RKO (cell line): ENCODE data around the gene TK2.
"Not testable (repeated sequence)": the region's sequence is repeated elsewhere in the genome, so short reads cannot be mapped to it uniquely, and the experiment has no call there.

ENCODE experiments used
- DNase-seq: peaks from one replicate; pipeline ENCODE4 v3.0.0-alpha.2; 2016; ENCODE audit warnings: low spot score

The TK2 gene

GRCh38 chr16:66503030-66503429 lies 46.9 kb downstream of the TK2 start:
- no peak for DNase-seq

GRCh38 chr16:66502020-66502913 lies 47.7 kb downstream of the TK2 start:
- no peak for DNase-seq

- not testable (repeated sequence) for DNase-seq
Measured at GRCh38 chr16:66501563-66501962, 48.4 kb downstream of the TK2 start.

GRCh38 chr16:66497921-66498320 lies 52.0 kb downstream of the TK2 start:
- DNase-seq, result not testable (repeated sequence)

- not testable (repeated sequence) for DNase-seq
Measured at GRCh38 chr16:66496226-66496625, 53.7 kb downstream of the TK2 start.

GRCh38 chr16:66495440-66495839 lies 54.5 kb downstream of the TK2 start:
- DNase-seq, result no peak

- no peak for DNase-seq
Measured at GRCh38 chr16:66494916-66495315, 55.0 kb downstream of the TK2 start.

- DNase-seq, result no peak
Measured at GRCh38 chr16:66493490-66494401, 56.2 kb downstream of the TK2 start.

GRCh38 chr16:66491716-66492064 lies 58.2 kb downstream of the TK2 start:
- DNase-seq, result no peak

- DNase-seq, result no peak
Measured at GRCh38 chr16:66490774-66491715, 58.9 kb downstream of the TK2 start.

GRCh38 chr16:66489818-66490217 lies 60.1 kb downstream of the TK2 start:
- DNase-seq, result no peak

- no peak for DNase-seq
Measured at GRCh38 chr16:66489385-66489784, 60.5 kb downstream of the TK2 start.

- no peak for DNase-seq
Measured at GRCh38 chr16:66488505-66488904, 61.4 kb downstream of the TK2 start.

- no peak for DNase-seq
Measured at GRCh38 chr16:66487580-66488275, 62.2 kb downstream of the TK2 start.

- no peak for DNase-seq
Measured at GRCh38 chr16:66486773-66487579, 62.9 kb downstream of the TK2 start.

- no peak for DNase-seq
Measured at GRCh38 chr16:66486199-66486772, 63.6 kb downstream of the TK2 start.

- no peak for DNase-seq
Measured at GRCh38 chr16:66485376-66485775, 64.5 kb downstream of the TK2 start.

- DNase-seq, result no peak
Measured at GRCh38 chr16:66484453-66485213, 65.3 kb downstream of the TK2 start.
